MM.1S (cell line): Measurements from ENCODE around the gene NR6A1.
"Not testable (repeated sequence)": the region's sequence is repeated elsewhere in the genome, so short reads cannot be mapped to it uniquely, and the experiment has no call there.

Experiments used
- CTCF ChIP-seq: fragments of 300-600 bp; sonication (generic); IDR thresholded peaks from 2 replicates; pipeline ENCODE4 v1.5.1; 2016; ENCODE audit warnings: antibody characterized with exemption, low read length, mixed read lengths
- EZH2 ChIP-seq: fragments of 300-600 bp; sonication (generic); optimal IDR thresholded peaks from 2 replicates; pipeline ENCODE3; 2017; ENCODE audit warnings: low read depth, mild to moderate bottlenecking, antibody characterized with exemption, low read length, mixed read lengths

- not testable (repeated sequence) for TF ChIP-seq CTCF, EZH2
Measured at GRCh38 chr9:124615840-124616239, 155.3 kb downstream of the NR6A1 start.
